GM18873 (cell line): ENCODE results near the gene B4GALNT3.
"Not testable (repeated sequence)": the region's sequence is repeated elsewhere in the genome, so short reads cannot be mapped to it uniquely, and the experiment has no call there.

Source experiments
- ATAC-seq: cut with Tn5 transposase; IDR thresholded peaks from one replicate; pipeline ENCODE4 v1.9.1; 2021; ENCODE audit warnings: mild to moderate bottlenecking, moderate library complexity, moderate number of reproducible peaks; ENCODE audit not compliant: unreplicated experiment, low FRiP score

The B4GALNT3 gene

GRCh38 chr12:459430-460258 is at the start of gene B4GALNT3:
B4GALNT3 (plus strand) TSS chr12:459939; CDS start chr12:460377, 438 bp downstream.
- ATAC-seq = no peak

- ATAC-seq = no peak
These were observed 44.9 kb upstream of the B4GALNT3 start for GRCh38 chr12:414859-415258.

GRCh38 chr12:418432-418831 is 41.3 kb upstream of the B4GALNT3 start:
- no peak for ATAC-seq

GRCh38 chr12:422526-422925 is 37.2 kb upstream of the B4GALNT3 start:
- no peak for ATAC-seq

GRCh38 chr12:435737-436136 is 24.0 kb upstream of the B4GALNT3 start:
- ATAC-seq = not testable (repeated sequence)

GRCh38 chr12:442235-442884 is 17.4 kb upstream of the B4GALNT3 start:
- no peak for ATAC-seq

GRCh38 chr12:447141-447540 is 12.6 kb upstream of the B4GALNT3 start:
- no peak for ATAC-seq

- ATAC-seq = no peak
These were observed 10.5 kb upstream of the B4GALNT3 start for GRCh38 chr12:449203-449602.

GRCh38 chr12:450438-450837 is 9.3 kb upstream of the B4GALNT3 start:
- ATAC-seq = no peak

- no peak for ATAC-seq
These were observed 7.0 kb upstream of the B4GALNT3 start for GRCh38 chr12:452667-453210.

GRCh38 chr12:454833-455232 is 4.9 kb upstream of the B4GALNT3 start:
- ATAC-seq = no peak

- ATAC-seq = no peak
These were observed 3.9 kb upstream of the B4GALNT3 start for GRCh38 chr12:455821-456220.

- ATAC-seq = no peak
These were observed 2.1 kb upstream of the B4GALNT3 start for GRCh38 chr12:457676-458075.

GRCh38 chr12:459050-459429 is 699 bp upstream of the B4GALNT3 start:
- ATAC-seq = no peak

- no peak for ATAC-seq
These were observed 807 bp downstream of the B4GALNT3 start for GRCh38 chr12:460261-461230.

GRCh38 chr12:461425-461824 is 1.7 kb downstream of the B4GALNT3 start:
- ATAC-seq = no peak

- no peak for ATAC-seq
These were observed 3.4 kb downstream of the B4GALNT3 start for GRCh38 chr12:462936-463705.

GRCh38 chr12:464484-465267 is 4.9 kb downstream of the B4GALNT3 start:
- no peak for ATAC-seq

- no peak for ATAC-seq
These were observed 6.3 kb downstream of the B4GALNT3 start for GRCh38 chr12:466039-466438.
